KBM-7 (cell line): ENCODE data around the gene FBXW12.
"Not testable (repeated sequence)": the region's sequence is repeated elsewhere in the genome, so short reads cannot be mapped to it uniquely, and the experiment has no call there.

ENCODE experiments used
- DNase-seq: peaks from one replicate; pipeline ENCODE4 v3.0.0-alpha.2; 2015
- in situ Hi-C: fragments of 300-500 bp; cut with MboI; formaldehyde crosslinking; loops from 2 replicates; pipeline ENCODE4 v1.14.3; 2020; ENCODE audit warnings: low sequenced_read_pairs, low pct_unique_long_range_greater_than_20kb, mixed read lengths

The FBXW12 gene

GRCh38 chr3:48371651-48372376 lies at the start of gene FBXW12:
Gene FBXW12 (plus strand): TSS chr3:48372219. CDS start chr3:48372768, 549 bp downstream.
- in situ Hi-C loops: no loop called here
- no peak for DNase-seq

DNA sequence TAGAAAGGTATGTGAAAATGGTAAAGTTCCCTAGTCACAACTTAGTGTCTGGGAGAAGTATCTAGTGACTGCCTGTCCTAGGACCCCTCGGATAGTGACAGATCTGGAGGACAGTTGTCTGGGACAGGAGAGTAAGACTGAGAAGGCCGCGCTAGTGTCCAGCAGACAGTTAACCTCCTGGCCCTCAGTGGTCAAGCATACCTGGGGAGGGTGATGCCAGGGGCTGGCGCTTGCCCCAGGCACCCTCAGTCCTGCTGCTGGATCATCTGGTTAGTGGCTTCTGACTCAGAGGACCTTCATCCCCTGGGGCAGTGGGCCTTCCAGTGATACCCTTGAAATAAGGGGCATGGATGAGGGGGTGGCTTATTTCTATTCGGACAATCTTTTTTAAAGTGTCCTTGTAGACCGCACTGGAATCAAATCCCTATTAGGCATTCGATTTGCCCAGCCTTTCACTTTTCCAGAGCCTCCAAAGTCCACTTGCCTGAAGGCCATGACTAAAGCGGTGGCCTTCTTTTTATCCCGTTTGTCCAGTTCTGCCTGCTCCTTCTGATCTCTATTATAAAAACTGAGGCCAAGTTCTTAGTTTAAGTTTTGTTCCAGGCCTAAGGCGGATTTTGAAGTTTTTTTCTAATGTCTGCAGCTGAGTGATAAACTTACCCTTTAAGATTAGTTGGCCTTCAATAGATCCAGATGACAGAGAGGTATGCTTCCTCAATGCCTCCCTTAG lies 40.1 kb upstream of the FBXW12 start:
- in situ Hi-C loops, DNase-seq: not testable (repeated sequence)

- DNase-seq: peak; percentile 37
- in situ Hi-C loops: not testable (repeated sequence)
Measured at GRCh38 chr3:48333346-48334245, 38.4 kb upstream of the FBXW12 start, which contains the start of gene SPINK8. Gene SPINK8 (minus strand): TSS chr3:48333661. CDS start chr3:48328341, 5,320 bp downstream.

DNA sequence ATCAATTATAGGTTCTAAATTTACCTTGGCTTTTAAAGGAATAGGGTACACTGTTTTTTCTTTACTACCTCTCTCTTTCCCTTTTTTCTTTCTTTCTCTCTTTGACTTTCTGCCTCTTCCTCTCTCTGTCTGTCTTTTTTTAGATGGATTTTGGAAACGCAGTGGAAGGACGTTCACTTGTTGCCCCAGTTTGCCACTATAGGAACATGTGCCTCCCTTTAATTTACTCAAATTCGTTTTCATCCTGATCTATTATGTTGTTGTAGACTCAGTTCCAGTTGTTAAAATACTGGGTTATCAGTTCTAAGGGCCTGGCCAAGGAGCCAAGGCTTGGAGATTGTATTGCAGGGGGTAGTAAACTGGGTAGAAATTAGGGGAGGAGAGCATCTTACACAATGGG lies 37.4 kb upstream of the FBXW12 start:
- in situ Hi-C loops: no loop called here

GRCh38 chr3:48335286-48335685 lies 36.7 kb upstream of the FBXW12 start:
- DNase-seq: peak; percentile 81
- in situ Hi-C loops: not testable (repeated sequence)

More for the DNA sequence above, 37.4 kb upstream of the FBXW12 start:
- DNase-seq: no peak

DNA sequence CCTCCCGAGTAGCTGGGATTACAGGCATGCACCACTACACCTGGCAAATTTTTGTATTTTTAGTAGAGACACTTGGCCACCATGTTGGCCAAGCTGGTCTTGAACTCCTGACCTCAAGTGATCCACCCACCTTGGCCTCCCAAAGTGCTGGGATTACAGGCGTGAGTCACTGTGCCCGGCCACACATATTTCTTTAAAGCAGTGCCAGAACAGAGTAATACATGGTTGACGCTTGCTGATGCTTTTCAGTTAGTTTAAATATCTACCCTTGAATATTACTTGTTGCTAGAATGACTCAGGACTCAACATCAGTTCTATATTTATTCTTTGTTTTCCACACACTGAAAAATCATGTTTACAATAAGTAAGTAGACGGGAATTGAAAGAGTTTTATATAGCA lies 34.5 kb upstream of the FBXW12 start:
- in situ Hi-C loops, DNase-seq: not testable (repeated sequence)

DNA sequence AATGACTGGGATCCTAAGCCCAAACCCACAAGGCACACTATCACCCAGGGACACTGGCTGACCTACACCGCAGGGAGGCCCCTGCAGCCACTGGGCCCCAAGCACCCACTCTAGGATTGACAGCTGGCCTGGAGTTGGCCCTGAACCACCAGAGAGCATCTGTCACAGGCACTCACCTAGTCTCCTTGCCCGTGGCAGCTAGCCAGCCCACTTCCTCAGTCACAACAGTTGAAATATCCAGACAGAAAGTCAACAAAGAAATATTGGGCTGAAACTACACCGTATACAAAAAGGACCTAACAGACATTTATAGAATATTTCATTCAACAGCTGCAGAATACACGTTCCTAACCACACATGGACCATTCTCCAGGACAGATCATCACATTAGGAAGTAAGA lies 33.4 kb upstream of the FBXW12 start:
- peak; percentile 34 for DNase-seq
- in situ Hi-C loops: no loop called here

GRCh38 chr3:48343432-48343831 lies 28.6 kb upstream of the FBXW12 start:
- in situ Hi-C loops: no loop called here
- no peak for DNase-seq

GRCh38 chr3:48344867-48345507 lies 27.0 kb upstream of the FBXW12 start:
- DNase-seq: no peak
- in situ Hi-C loops: no loop called here

- in situ Hi-C loops: no loop called here
- DNase-seq: no peak
Measured at GRCh38 chr3:48345946-48346572, 26.0 kb upstream of the FBXW12 start.

- DNase-seq: no peak
- in situ Hi-C loops: no loop called here
Measured at GRCh38 chr3:48347500-48347899, 24.5 kb upstream of the FBXW12 start.

DNA sequence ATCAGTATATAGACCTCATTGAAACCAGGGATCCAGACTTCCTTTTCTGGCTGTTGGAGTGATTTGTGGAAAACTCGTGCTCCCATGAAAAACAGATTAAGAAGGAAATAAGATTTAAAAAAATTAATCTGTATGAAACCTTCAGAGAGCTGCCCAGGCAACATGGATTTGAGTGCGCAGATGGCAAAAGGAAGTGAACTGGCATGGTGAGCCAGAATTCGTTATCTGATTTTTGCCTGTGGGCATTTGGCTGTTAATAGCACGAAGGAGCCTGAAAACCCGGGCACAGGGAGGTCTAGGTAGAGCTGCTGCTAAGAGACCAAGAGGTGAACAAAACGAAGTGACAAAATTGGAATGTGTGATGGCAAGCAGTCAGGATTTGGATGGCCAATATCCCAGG lies 19.5 kb upstream of the FBXW12 start:
- in situ Hi-C loops: no loop called here
- DNase-seq: no peak

DNA sequence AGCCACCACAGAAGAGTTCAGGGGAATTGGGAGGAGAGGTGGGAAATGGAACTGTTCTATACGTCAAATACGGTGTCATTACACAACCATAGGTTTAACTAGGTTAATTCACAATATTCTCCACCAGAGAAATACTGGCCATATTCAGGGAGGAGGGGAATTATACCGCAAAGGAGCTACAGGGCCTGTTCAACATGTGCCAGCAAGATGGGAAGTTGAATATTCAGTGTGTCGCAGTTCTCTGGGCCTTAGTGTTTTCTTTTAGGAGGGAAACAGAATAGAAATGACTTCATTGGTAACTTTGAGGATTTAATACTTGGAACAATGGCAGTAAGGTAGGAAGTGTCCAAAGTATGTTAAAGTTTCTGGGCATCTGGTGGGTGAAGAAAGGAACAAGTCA lies 18.0 kb upstream of the FBXW12 start:
- in situ Hi-C loops: no loop called here
- no peak for DNase-seq

DNA sequence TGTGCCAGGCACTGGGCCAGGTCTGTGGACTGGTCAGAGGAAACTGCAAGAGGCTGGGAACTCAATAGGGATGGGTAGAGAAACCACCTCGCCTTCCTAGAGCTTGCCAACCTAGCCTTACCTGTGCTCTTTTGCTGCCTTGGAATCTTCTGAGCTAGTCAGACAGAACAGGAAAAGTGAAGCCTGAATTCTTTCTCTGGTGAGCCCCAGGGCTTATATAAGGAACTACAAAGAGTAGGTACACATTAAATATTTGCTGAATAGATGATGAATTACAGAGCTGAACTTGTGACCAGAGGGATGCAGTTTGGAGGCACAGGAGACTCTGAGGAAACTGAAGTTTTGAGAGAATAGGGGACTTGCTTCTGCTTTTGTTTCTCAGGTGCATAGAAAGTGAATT lies 15.6 kb upstream of the FBXW12 start:
- in situ Hi-C loops: no loop called here
- DNase-seq: no peak

DNA sequence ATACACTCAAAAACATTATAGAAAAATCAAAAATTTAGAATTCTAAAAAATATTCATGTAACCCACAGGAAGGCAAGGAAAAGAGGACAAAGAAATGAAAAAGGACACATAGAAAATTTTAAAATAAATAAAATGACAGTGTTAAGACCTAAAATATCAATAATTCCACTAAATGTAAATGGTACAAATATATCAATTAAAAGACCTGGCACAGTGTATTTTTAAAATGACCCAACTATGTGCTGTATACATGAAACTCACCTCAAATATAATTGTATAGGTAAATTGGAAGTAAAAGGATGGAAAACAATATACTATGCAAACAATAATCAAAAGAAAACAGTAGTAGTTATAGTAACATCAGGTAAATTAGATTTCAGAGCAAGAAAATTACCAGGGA lies 10.1 kb upstream of the FBXW12 start:
- in situ Hi-C loops: no loop called here

DNA sequence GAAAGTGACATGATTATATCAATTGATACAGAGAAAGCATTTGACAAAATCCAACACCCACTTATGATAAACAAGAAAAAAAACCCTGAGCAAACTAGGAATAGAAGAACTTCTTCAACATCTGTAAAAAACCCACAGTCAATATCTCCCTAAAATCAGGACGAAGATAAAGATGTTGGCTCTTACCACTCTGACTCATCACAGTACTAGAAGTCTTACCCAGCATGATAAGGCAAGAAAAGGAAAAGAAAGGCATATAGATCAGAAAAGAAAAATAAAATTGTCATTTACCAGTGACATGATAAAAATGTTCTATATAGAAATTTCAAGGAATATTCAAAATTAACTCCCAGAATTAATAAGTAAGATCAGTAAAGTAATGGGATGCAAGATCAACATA lies 7.2 kb upstream of the FBXW12 start:
- in situ Hi-C loops: no loop called here
- DNase-seq: no peak

More for the DNA sequence above, 10.1 kb upstream of the FBXW12 start:
- DNase-seq: no peak

GRCh38 chr3:48367201-48367600 lies 4.8 kb upstream of the FBXW12 start:
- in situ Hi-C loops: no loop called here
- DNase-seq: no peak

DNA sequence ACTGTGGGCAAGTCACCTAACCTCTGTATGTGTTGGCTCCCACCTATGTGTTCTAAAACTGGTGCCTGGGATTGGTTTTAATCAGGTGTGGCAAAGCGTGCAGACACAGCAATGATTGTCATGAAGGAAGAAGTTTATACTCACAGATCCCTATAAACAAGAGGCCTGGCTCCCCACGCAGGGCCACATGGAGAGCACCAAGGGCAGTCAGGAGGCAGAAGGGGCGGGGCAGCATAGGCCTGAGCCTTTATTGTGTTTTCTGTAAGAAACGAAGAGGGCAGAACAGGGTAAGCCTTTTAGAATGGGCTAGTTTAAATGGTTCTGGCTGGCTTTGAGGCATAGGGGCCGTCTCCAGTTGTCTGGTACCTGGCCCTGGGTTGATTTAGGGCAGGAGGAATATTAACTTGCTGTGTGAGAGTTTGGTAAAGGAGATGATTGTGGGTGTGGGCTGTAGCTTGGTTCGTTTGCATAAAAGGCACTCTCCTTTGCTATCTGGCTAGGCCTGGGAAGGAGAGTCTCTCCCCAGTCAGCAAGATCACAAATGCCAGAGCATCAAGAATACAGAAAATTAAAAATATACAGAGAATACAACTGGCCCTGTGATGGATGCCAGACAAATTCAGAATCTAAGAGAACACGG lies 2.2 kb upstream of the FBXW12 start:
- DNase-seq: no peak
- in situ Hi-C loops: no loop called here
